DLD1 (cell line): ENCODE measurements around the gene TNFSF11.

Source experiments
- in situ Hi-C: cut with HindIII; loops from 2 replicates; pipeline ENCODE4 v1.10.0; 2017; ENCODE audit warnings: low sequenced_read_pairs

Gene TNFSF11, protein sequence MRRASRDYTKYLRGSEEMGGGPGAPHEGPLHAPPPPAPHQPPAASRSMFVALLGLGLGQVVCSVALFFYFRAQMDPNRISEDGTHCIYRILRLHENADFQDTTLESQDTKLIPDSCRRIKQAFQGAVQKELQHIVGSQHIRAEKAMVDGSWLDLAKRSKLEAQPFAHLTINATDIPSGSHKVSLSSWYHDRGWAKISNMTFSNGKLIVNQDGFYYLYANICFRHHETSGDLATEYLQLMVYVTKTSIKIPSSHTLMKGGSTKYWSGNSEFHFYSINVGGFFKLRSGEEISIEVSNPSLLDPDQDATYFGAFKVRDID

DNA sequence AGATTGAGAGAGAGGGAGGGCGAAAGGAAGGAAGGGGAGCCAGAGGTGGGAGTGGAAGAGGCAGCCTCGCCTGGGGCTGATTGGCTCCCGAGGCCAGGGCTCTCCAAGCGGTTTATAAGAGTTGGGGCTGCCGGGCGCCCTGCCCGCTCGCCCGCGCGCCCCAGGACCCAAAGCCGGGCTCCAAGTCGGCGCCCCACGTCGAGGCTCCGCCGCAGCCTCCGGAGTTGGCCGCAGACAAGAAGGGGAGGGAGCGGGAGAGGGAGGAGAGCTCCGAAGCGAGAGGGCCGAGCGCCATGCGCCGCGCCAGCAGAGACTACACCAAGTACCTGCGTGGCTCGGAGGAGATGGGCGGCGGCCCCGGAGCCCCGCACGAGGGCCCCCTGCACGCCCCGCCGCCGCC, at the start of gene TNFSF11:
Gene TNFSF11 (plus strand): TSS at position 142 of the 400 bp plus-strand sequence. CDS start 152 bp downstream, at position 294.
- in situ Hi-C loops = no loop called here

DNA sequence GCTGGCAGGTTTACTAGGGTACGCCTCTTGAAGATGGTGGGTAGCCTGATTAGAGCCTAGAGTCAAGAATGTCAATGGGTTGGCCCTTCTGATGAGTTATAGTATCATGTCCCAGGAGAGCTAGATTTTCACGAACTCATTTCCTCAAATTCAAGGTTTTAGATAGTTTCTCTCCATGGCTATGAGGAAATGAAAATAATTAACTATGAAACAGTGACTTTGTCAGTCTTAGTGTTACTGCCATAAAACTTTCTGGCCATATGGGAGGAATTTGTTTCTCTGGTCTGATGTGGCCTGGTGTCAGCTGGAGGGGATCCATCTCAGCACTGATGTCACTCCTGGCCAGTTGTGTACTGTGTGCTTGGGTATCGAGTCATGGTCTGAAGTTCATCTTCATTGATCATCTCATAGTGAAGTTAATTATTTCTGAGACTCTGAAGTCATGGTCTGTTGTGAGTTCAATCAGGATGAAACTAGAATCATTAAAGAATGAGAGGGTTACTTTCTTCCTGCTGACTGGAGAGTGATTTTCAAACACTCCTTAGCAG, 49.4 kb upstream of the TNFSF11 start:
- in situ Hi-C loops = no loop called here

DNA sequence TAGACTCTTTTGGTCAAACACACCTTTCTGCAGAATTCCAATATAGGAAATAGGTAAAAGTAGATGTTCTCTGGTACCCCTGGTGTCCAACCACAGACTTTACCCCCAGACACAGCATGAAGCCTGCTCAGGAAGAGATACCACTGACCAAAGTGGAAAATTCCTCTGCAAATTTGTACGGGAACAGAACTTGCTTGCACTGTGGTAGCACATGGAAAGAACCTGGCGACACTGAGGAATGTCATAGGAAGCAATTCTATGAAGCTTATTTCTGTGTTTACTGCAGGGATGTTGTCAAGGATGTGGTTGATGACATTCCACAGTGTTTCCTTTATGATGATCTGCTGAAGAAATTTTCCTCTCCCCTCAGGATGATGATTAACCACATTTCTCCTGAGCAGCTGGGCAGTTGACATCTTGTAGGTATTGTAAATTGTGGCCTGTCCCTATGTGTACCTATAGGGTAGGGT, 48.9 kb upstream of the TNFSF11 start:
- in situ Hi-C loops = no loop called here

DNA sequence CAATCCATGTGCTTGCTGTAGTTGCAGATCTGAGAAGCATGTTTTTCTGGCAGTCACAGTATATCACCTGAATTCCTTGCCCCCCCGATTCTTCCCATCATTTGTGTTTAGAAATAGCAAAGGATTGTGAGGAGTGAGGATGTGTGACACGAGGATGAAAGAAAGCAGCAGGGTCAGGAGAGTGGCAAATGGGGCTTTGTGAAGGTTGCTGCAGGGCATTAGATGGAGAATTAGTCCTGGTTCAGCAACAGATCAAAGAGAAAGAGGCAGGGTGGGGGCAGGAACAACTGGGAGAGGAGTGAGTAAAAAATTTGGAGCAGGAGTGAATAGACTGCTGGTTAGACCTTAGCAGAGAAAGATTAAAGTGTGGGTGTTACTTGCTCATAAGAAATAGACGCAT, 47.7 kb upstream of the TNFSF11 start:
- in situ Hi-C loops = no loop called here

DNA sequence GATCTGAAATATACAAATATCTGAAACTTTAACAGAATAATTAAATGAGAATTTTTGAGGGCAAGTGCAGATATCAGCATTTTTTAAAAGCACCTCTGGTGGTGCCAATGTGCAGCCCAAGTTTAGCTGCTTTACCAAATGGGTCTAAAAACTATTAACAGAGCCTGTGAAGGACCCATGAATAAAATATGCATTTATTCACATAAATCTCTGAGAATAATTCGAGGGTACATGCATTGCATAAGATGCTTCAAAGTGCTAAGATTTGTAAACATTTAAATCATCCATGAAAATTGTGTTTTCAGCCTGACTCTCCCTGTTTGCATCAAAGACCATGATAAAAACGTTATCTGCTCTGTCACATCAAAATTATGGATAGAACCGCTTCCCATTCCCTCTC, 47.1 kb upstream of the TNFSF11 start:
- in situ Hi-C loops = no loop called here

DNA sequence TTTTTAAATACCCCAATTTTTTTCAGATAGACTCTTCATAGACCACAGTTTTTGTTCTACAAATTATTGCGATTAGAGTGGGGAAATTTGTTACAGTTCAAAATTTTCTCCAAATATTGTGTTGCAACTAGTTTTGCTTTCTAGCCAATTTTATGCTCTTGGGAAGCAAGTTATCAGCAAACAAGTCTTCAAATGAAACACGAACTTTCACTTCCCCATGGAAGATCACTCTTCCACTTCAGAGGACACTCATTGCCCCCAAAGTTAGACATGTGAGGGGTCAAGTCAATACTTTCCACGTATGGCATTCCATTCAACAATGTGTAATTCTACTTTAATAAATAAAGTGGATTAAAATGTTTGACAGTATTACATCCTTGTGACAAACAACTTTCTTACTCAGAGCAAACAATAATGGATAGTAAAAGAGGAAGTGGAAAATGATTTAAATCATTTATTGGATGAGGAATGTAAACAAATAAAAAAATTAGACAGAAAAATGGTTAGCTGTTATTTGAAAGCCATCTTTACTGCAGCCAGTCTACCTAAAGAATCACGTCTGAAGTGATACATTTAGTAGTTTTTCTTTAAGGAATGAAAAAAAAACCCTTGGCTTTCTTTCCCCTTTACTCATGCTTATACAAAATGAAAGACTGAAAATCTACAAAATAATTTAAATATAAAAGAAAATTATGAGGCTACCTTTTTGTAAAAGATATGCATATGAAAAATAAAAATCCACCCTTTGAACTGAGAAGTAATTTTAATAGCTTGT, 41.2 kb upstream of the TNFSF11 start:
- in situ Hi-C loops = no loop called here

DNA sequence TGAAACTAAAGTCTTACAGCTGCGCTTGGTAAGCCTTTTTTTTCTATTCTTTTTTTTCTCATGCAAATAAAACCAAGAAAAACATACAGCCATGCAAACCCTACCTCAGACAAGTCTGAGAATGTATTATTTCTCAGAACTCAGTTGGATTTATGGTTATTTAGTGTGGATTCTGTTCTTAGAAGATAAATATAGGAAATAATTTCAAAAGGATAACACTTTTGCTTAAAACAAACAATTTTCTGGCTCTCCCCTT, 40.7 kb upstream of the TNFSF11 start:
- in situ Hi-C loops = no loop called here

DNA sequence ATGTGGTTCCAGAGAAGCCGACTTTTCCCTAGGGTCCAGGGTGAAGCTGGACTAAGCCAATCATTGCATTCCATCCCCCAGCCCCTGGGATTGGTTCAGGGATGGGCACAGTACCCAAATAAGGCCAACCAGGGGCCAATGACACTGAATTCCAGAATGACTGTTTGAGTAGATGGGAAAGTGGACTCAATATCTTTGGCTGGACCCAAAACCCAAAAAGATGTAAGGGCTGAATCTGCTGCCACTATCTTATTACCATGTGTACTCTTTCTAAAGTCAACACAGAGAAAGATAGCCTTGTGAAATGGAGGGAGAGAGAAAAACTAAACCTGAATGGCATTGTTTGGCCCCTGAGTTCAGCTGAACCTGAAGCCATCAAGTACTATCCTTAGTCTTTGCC, 39.2 kb upstream of the TNFSF11 start:
- in situ Hi-C loops = no loop called here

DNA sequence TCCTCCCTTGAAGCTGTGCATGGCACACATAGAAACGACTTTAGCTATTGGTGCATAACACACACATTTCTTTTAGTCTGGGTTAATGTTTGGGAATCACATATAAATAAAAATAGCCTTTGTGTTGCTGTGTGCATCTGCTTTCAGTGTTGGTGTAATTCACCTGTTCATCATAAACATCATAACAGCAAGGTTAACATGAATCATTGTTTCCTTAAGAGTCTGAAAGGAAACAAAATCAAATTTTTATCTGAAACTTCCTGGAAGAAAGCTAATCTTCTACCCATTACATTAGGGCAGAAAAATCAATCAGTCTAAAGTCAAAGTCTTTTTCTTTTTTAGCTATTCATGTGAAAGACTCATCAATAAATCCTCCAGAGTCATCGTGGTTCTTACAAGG, 35.0 kb upstream of the TNFSF11 start:
- in situ Hi-C loops = no loop called here

DNA sequence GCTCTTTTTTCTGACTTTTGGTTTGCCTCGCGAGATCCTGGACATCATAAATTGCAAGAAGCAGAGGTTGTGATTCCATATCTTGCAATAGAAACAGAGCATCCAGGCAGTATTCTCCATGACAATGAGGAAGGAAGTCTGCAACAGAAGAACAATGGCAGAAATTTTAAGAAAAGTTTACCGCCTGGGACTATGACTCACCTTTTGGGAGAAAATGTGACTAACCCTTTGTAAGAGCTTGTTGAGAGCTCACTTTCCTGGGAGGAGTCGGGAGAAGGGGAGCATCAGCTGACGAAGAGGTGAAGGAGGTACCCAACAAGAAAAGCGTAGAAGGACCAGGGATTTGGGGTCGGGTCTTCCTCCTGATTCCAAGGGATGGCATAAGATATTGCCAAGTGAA, 34.3 kb upstream of the TNFSF11 start:
- in situ Hi-C loops = no loop called here

DNA sequence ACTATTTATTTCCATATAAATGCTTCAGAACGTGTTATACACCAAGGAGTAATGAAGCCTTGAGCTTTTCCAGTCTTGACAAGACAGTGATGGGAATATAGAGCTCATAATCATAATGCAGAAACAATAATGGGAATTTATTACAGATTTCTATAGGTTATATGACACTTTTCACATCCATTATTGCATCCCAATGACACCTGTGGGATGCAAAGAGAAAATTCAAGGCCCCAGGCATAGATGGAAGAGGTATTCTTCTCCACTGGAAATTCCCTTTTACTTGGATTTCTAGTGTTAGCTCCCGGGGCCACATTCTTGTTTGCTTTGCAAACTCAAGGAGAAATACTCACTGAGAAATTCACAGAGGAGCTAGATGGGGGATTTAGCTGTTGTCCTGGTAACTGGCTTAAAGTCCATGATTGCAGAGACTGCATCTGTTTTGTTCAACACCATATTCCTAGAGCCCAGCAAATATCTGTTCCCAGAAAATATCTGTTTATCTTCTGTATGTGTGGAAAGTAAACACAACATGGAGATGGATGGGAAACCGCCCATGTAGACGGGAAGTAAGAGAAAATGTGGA, 30.6 kb upstream of the TNFSF11 start:
- in situ Hi-C loops = no loop called here

DNA sequence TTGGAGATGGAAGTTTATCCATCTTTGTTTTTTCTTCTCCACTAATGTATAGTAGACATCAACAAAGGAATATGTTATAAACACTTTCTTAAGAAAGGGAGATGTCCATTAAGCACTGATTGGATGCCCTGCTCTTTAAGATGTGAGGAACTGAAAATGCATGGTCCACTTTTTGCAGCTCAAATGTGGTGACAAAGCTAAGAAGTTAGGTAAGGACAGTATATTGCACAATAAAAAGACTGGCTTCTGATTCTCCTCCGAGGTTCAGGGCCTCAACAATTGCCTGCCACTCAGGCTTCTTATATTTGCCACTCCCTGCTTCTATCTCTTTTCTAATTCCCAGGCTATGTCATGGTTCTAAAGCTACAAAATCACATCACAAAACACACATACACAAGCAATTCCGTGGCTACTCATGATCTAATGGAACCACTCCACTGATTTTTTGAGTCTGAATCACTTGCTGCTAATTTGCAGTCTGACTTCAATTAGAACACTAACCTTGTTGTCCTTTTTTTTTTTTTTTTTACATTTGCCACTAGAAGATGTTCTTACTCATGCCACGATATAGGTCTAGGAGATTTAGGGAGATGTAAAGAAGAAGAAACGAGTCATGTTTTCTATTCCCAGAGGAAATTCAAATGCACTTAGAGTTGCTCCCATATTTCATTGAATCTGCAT, 29.6 kb upstream of the TNFSF11 start:
- in situ Hi-C loops = no loop called here

DNA sequence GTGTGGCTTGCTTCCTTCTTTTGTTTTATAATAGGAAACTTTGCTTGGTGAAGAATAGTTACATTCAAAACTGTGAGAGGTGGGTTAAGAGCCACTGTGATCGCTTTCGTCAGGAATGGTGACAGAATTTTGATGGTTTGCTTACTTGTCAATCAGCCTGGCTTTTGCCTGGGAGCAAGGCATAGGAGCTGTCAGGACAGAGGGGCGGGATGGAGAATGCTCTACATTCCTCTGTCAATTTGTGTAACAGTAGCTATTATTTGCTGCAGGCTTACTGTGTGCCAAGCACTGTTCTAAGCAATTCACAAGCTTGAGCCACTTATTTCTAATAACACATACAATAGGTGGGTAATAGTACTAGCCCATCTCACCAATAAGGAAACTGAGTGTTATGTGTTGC, 28.1 kb upstream of the TNFSF11 start:
- in situ Hi-C loops = no loop called here

DNA sequence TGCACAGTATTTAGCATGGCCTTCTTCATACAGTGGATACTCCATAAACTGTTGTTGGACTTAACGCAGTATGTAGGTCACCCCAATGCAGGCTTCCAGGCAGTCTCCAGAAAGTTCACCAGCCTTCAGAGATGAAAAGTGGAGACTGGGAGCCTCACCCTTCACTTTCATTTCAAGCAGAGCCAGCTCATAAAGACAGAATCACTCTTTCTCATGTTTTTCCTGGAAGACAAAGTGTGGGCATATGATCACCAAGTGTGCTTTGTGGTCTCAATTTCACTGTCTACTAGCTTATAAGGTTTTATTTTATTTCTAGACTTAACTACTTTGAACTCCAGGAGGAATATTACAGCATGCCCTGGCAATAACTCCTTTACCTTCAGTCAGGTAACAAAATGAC, 26.3 kb upstream of the TNFSF11 start:
- in situ Hi-C loops = no loop called here

DNA sequence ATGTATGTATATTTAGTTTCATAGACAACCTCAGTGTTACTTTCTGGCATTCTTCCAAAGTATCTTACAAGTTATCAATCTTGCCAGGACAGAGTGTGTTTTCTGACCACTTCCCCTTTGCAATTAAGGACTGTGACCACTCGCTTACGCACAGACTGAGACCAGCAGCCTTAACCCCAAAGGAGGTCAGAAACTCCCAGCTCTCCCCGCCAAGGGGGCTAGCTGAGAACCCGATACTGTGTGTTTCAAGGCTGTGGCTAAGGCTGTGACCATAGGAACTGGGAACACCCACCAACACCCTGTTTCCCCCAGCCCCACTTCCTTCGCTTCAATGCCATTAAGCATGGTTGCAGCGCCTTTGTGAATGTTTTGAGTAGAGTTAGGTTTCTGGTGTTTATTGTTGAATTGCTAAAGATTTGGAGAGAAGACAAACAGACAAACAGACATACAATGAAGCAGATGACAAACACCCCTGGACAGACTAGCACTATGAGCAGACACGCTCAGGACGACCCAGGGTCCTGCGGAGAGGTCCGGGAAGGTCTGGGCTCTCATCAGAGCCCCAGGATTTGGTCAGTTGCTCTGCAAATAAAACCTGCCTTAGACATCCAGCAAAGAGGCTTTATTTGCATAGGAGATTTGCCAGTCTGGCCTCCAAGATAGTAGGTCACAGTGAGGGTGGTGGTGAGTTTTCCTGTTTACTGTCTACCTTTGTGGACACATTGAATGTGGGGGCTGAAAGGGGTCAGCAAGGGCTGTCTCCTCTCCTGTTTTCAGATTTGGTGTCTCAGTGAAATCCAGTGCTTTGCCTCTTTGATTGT, 25.0 kb upstream of the TNFSF11 start:
- in situ Hi-C loops = no loop called here

DNA sequence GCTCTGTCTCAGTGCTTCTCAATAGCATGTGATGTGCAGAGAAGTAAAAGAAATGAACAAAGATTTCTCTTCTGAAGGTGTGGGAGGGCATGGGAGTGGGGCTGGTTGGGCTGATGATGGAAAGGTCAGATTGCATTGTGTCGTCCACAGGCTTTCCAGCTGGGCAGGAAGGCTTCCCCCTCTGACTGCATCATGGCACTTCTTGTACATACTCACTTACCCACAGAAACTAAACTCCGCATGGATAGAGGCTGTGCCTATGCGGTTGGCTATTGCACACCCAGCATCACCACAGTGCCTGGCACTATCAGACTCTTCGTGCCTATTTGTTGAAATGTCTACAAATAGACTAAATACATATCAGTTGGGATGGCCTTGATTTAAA, 24.4 kb upstream of the TNFSF11 start:
- in situ Hi-C loops = no loop called here

DNA sequence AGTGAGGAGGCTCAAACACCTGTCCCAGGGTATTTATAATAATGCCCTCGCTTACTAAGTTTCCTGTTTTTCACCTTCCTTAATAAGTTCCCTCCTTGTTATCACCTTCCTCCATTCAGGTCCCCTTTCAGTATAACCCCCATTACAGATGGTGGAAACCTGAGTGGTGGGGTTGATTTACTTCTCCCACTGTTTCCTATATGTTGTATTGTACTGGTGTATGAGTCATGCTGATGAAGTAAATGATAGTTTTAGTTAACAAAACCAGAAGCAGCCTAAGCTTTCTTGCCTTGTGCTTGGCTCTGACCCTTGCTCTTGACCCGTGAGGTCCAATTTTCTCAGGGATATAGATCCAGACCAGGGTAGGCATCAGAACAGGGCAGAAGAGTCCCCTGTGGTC, 22.3 kb upstream of the TNFSF11 start:
- in situ Hi-C loops = no loop called here

DNA sequence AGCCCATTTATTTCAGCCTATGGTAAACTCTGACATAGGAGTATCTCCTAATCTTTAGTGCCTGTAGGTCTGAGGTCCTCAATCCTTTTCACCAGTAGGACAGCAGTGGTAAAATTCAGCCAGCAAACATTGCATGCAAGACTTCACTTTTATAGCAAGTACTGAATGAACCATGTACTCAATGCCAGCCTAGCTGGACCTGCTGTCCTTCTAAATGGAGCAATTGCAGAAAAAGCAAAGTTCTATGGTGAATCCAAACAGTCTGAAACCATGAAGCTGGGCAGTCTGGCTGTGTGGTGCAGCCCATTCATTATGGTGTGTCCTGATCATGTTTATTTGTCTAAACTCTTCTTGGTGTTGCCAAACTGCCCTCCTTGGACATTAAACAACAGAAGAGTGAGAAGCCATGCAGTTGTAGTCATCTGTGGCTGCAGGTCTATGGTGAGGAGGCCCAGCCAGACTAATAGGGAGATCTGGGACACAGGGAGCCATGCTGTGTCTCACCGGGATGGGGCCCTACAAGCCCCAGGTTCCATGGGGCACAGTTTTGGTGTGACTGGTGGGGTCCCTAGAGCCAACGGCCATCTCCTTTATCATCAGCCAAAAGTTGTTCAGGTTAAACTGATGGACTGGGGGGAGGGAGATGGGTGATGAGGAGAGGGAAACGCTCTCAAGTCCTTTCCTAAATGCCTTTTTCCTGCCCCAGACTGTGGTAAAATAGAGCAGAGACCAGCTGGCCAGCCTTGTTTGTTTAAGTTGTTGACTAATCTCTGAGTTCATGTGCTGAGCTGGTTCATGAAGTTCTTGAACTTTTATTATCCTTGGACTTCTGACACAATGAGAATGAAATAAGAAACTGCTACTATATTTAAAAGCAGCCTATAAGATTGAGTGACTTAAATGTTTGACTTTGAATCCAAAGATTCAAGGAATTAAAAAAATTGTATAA, 20.6 kb upstream of the TNFSF11 start:
- in situ Hi-C loops = no loop called here

DNA sequence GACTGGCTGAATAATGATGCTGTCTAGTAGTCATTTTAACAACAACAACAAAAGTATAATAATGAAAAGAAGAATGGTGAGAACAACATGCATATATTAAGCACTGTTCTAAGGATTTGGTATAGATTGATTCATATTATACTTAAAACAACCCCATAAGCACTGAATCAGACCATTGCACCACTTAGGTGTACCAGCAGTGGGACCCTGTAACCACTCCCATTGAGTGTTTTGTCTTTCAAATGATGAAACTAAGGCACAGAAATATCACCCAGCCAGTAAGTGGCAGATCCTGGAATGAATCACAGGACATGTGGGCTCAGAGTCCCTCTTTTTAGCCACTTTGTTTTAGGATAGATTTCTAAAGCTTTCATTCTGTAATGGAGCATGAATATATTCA, 14.9 kb upstream of the TNFSF11 start:
- in situ Hi-C loops = no loop called here
